Caco-2 (cell line): Measurements from ENCODE around the gene PRDM15. TPM values are rescaled to one million over a fixed set of nuclear protein-coding genes. Genes with fewer than 3 reads are reported as not detected.

ENCODE experiments used
- BruUV-seq: library from RNA; stranded (reverse); fragments of 400-500 nt; replicated peaks from 2 replicates; lab custom pipeline; 2021; lab: Mats Ljungman, UMichigan
- CTCF ChIA-PET: fragments of 300-600 bp; sonication (Branson Sonifier 250); formaldehyde crosslinking; loops from one replicate; lab custom pipeline; 2022; ENCODE audit warnings: antibody characterized with exemption; lab: Charles Lee
- POLR2A ChIA-PET: fragments of 300-600 bp; sonication (Branson Sonifier 250); formaldehyde crosslinking; loops from one replicate; lab custom pipeline; 2022; ENCODE audit warnings: antibody characterized with exemption; lab: Charles Lee
- DNase-seq, 2 experiments: peaks; one replicate each; pipeline versions ENCODE4 v3.0.0 to v3.0.0-alpha.2; 2020 to 2022
- H3K27me3 ChIP-seq: replicated peaks from 2 replicates; pipeline ENCODE4 v1.6.0; 2011; ENCODE audit warnings: low read length; ENCODE audit not compliant: control insufficient read depth, insufficient read depth
- H3K36me3 ChIP-seq: 2 replicates; pipeline ENCODE4 v1.5.1; 2011; ENCODE audit warnings: low read length; ENCODE audit not compliant: control insufficient read depth, insufficient read depth
- H3K4me1 ChIP-seq: fragments of 250-450 bp; sonication (Bioruptor Pico); 2 replicates; pipeline ENCODE4 v1.5.1; 2020; ENCODE audit warnings: mild to moderate bottlenecking
- H3K4me3 ChIP-seq: 2 replicates; pipeline ENCODE4 v1.5.1; 2011; ENCODE audit warnings: low read depth, mild to moderate bottlenecking, control low read depth, low read length
- H3K9me3 ChIP-seq: fragments of 250-450 bp; sonication (Bioruptor Pico); 2 replicates; pipeline ENCODE4 v1.5.1; 2020; ENCODE audit warnings: mild to moderate bottlenecking, moderate library complexity
- H3K27ac Mint-ChIP-seq: one replicate; pipeline ENCODE4 v1.8.0; 2022; ENCODE audit warnings: mixed read lengths; ENCODE audit not compliant: unreplicated experiment
- H3K27me3 Mint-ChIP-seq: one replicate; pipeline ENCODE4 v1.8.0; 2022; ENCODE audit warnings: mixed read lengths; ENCODE audit not compliant: insufficient read depth, unreplicated experiment
- H3K36me3 Mint-ChIP-seq: one replicate; pipeline ENCODE4 v1.8.0; 2022; ENCODE audit warnings: mild to moderate bottlenecking, mixed read lengths; ENCODE audit not compliant: insufficient read depth, unreplicated experiment
- H3K4me1 Mint-ChIP-seq: one replicate; pipeline ENCODE4 v1.8.0; 2022; ENCODE audit warnings: low read depth, mixed read lengths; ENCODE audit not compliant: unreplicated experiment
- H3K4me3 Mint-ChIP-seq: one replicate; pipeline ENCODE4 v1.8.0; 2022; ENCODE audit warnings: mild to moderate bottlenecking, moderate library complexity, mixed read lengths; ENCODE audit not compliant: unreplicated experiment
- H3K9me3 Mint-ChIP-seq: one replicate; pipeline ENCODE4 v1.8.0; 2022; ENCODE audit warnings: mixed read lengths; ENCODE audit not compliant: unreplicated experiment
- intact Hi-C: fragments of 100-400 bp; cut with micrococcal nuclease; formaldehyde crosslinking; loops from one replicate; pipeline ENCODE4 v1.10.0; 2022; ENCODE audit not compliant: unreplicated experiment
- total RNA-seq: library from RNA; stranded (reverse); gene quantifications from 2 replicates; pipeline ENCODE4 v1.2.3, GENCODE V29; 2022
- TF ChIP-seq, protein P1 (sequence below), 2 experiments: fragments of 200-600 bp in 1 of 2; IDR thresholded peaks; 1 replicate in 1 of 2; 2 replicates in 1 of 2; pipeline versions ENCODE4 v1.5.1 to v1.8.0; 2011 to 2022; ENCODE audit warnings: antibody characterized with exemption in 1 of 2, control low read depth in 1 of 2, inconsistent platforms in 1 of 2, low read depth in 1 of 2, low read length in 1 of 2, mild to moderate bottlenecking in 1 of 2, moderate library complexity in 1 of 2; ENCODE audit not compliant: insufficient read depth in 1 of 2, severe bottlenecking in 1 of 2, unreplicated experiment in 1 of 2

Gene PRDM15
- total RNA-seq, 1 experiment from 2014 or later, result 5.6 TPM

DNA sequence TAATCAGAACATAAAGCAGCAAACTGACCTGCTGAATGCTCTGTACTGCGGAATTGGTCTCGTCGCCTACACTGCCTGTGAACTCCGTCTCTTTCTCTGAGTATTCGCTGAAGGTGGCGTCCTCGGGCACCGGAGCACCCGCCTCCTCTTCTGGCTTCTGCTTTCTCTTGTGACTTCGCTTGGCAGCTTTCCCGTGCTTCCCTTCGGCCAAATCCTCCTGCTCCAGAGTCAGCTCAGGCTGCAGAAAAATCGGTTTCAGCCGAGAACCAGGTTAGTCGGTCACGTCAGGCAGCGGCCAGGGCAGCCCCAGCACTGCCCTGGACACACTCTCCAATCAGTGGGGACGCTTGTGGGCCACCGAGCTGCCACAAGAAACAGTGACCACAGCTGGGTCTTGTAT lies 76.5 kb downstream of the PRDM15 start:
- Histone ChIP-seq H3K4me3 (no peak overlapping the region), H3K4me1 (no peaks in the 10 kb centered on the region), H3K36me3 (no peaks in the 10 kb centered on the region; the same call in 1 of the 2 replicates), H3K27me3 (no peaks in the 10 kb centered on the region), H3K9me3 (no peaks in the 10 kb centered on the region)
- Mint-ChIP-seq H3K27me3 (no peaks in the 10 kb centered on the region), H3K36me3 (peaks cover 8% of the 10 kb centered on the region), H3K4me3 (no peak overlapping the region), H3K9me3 (peaks cover 15% of the 10 kb centered on the region), H3K4me1 (no peaks in the 10 kb centered on the region), H3K27ac (no peak overlapping the region)
- intact Hi-C loops, result no loop called here
- DNase-seq, result no peak
- TF ChIP-seq, protein P1, sequence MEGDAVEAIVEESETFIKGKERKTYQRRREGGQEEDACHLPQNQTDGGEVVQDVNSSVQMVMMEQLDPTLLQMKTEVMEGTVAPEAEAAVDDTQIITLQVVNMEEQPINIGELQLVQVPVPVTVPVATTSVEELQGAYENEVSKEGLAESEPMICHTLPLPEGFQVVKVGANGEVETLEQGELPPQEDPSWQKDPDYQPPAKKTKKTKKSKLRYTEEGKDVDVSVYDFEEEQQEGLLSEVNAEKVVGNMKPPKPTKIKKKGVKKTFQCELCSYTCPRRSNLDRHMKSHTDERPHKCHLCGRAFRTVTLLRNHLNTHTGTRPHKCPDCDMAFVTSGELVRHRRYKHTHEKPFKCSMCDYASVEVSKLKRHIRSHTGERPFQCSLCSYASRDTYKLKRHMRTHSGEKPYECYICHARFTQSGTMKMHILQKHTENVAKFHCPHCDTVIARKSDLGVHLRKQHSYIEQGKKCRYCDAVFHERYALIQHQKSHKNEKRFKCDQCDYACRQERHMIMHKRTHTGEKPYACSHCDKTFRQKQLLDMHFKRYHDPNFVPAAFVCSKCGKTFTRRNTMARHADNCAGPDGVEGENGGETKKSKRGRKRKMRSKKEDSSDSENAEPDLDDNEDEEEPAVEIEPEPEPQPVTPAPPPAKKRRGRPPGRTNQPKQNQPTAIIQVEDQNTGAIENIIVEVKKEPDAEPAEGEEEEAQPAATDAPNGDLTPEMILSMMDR (IDR thresholded peaks at IDR 0.05; ENCODE audit: insufficient read depth in 1 of 2, low read depth in 1 of 2, low read length in 1 of 2, severe bottlenecking in 1 of 2, unreplicated experiment in 1 of 2), result no peak
- CTCF ChIA-PET, result no interaction called here
- POLR2A ChIA-PET, result no interaction called here
- BruUV-seq, result no TSS peak

DNA sequence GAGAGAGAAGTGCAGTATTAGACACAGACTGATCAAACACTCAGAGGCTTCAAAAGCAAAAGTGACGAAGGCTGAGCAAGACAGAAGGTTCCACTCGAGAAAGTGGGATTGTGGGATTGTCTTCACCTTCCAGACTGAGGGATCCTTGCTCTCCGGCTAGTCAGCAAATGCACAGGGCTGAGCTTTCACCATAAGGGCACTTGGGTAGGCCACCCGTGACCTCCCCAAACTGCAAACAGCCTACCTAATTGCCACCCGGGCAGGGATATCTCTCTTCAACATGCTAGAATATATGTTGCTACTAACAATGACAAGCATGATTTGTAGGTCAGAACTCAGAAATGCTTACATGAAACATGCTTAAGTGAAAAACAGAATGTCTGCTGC lies 77.0 kb downstream of the PRDM15 start:
- ChIA-PET CTCF (no interaction called here), POLR2A (no interaction called here)
- DNase-seq, result no peak
- TF ChIP-seq, protein P1 (IDR thresholded peaks at IDR 0.05; ENCODE audit: insufficient read depth in 1 of 2, low read depth in 1 of 2, low read length in 1 of 2, severe bottlenecking in 1 of 2, unreplicated experiment in 1 of 2), result no peak
- Mint-ChIP-seq H3K9me3 (peaks cover 10% of the 10 kb centered on the region), H3K36me3 (peaks cover 8% of the 10 kb centered on the region), H3K27ac (no peak overlapping the region), H3K27me3 (no peaks in the 10 kb centered on the region), H3K4me1 (no peaks in the 10 kb centered on the region), H3K4me3 (no peak overlapping the region)
- no peaks in the 10 kb centered on the region for H3K9me3 ChIP-seq
- H3K4me1 ChIP-seq, result no peaks in the 10 kb centered on the region
- no peaks in the 10 kb centered on the region for H3K27me3 ChIP-seq
- no peaks in the 10 kb centered on the region; the same call in 1 of the 2 replicates for H3K36me3 ChIP-seq
- intact Hi-C loops, result no loop called here
- BruUV-seq, result no TSS peak
- H3K4me3 ChIP-seq, result no peak overlapping the region

DNA sequence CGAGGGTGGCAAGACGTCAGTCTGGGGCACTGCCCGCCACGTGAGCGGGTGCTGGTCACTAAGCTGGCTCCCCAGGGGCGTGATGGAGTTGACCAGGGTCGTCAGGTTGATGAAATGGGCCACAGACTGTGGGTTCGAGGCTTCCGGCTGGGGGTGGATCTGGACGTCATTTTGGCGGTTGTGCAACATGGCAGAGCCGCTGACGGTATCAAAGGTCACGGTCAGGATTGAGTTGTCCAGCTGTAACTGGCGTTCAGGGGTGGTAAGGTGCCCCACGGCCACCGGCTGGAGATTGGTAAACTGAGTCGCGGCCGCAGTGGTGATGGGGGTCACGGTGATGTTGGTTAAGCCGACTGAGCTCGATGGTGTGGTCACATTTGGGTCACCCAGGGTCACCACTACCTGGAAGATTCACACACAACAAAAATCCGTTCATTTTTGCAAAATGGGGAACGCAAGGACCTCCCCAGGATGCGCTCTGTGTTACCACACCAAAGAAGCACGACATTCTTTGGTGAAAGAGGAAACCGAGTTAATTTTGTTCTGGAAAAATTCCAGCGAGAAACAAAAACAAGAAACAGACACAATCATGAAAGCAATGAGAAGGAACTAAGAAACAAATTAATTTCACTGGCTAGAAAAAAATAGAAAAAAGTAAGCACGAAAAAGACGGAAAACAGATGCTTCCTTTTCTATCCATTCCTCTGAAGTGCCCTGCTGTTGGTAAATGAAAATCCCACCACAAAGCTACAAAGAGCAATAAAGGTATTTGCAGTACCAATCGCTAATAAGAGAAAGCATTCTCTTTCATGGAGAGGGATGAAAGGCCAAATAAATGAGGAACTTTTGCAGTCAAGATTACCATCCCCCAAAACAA lies 77.6 kb downstream of the PRDM15 start:
- no peak overlapping the region for H3K4me3 ChIP-seq
- no peaks in the 10 kb centered on the region for H3K27me3 Mint-ChIP-seq
- H3K9me3 Mint-ChIP-seq, result peaks cover 4% of the 10 kb centered on the region
- no peaks in the 10 kb centered on the region for H3K9me3 ChIP-seq
- peaks cover 8% of the 10 kb centered on the region for H3K36me3 Mint-ChIP-seq
- intact Hi-C loops, result no loop called here
- no peaks in the 10 kb centered on the region for H3K27me3 ChIP-seq
- H3K27ac Mint-ChIP-seq, result no peak overlapping the region
- DNase-seq, result no peak
- H3K36me3 ChIP-seq, result no peaks in the 10 kb centered on the region; the same call in 1 of the 2 replicates
- BruUV-seq, result no TSS peak
- no peaks in the 10 kb centered on the region for H3K4me1 Mint-ChIP-seq
- no peak overlapping the region for H3K4me3 Mint-ChIP-seq
- TF ChIP-seq, protein P1 (IDR thresholded peaks at IDR 0.05; ENCODE audit: insufficient read depth in 1 of 2, low read depth in 1 of 2, low read length in 1 of 2, severe bottlenecking in 1 of 2, unreplicated experiment in 1 of 2), result no peak
- H3K4me1 ChIP-seq, result no peaks in the 10 kb centered on the region
- POLR2A ChIA-PET, result no interaction called here
- CTCF ChIA-PET, result interaction anchor here (0.7 kb wide), 1 partner anchor 15 kb away, joined by 3 read pairs; no protein-coding TSS in a partner anchor
